GM21786 (cell line): ENCODE results near the gene CMTM4.

Experiments used
- ATAC-seq: cut with Tn5 transposase; IDR thresholded peaks from one replicate; pipeline ENCODE4 v1.9.1; 2021; ENCODE audit not compliant: unreplicated experiment

CMTM4 gene

GRCh38 chr16:66696669-66697630 is at the start of gene CMTM4:
CMTM4 (minus strand) TSS chr16:66696743; CDS start chr16:66696525, 218 bp downstream.
- peak; percentile 79 for ATAC-seq

GRCh38 chr16:66746048-66746447 is 49.5 kb upstream of the CMTM4 start:
- no peak for ATAC-seq

- ATAC-seq, result no peak
These were observed 45.6 kb upstream of the CMTM4 start for GRCh38 chr16:66741950-66742808.

GRCh38 chr16:66741169-66741900 is 44.8 kb upstream of the CMTM4 start:
- ATAC-seq, result no peak

- ATAC-seq, result no peak
These were observed 44.0 kb upstream of the CMTM4 start for GRCh38 chr16:66740533-66740932.

- ATAC-seq, result no peak
These were observed 43.5 kb upstream of the CMTM4 start for GRCh38 chr16:66740010-66740409.

- no peak for ATAC-seq
These were observed 39.3 kb upstream of the CMTM4 start for GRCh38 chr16:66735891-66736290.

GRCh38 chr16:66731101-66731500 is 34.6 kb upstream of the CMTM4 start:
- no peak for ATAC-seq

GRCh38 chr16:66728804-66729203 is 32.3 kb upstream of the CMTM4 start:
- ATAC-seq, result no peak

GRCh38 chr16:66728117-66728787 is 31.7 kb upstream of the CMTM4 start:
- peak; percentile 50 for ATAC-seq

- no peak for ATAC-seq
These were observed 24.2 kb upstream of the CMTM4 start for GRCh38 chr16:66720766-66721165.

- ATAC-seq, result no peak
These were observed 22.7 kb upstream of the CMTM4 start for GRCh38 chr16:66719246-66719645.

GRCh38 chr16:66717776-66718175 is 21.2 kb upstream of the CMTM4 start:
- ATAC-seq, result no peak

- ATAC-seq, result no peak
These were observed 20.7 kb upstream of the CMTM4 start for GRCh38 chr16:66717112-66717675.

- no peak for ATAC-seq
These were observed 18.2 kb upstream of the CMTM4 start for GRCh38 chr16:66714654-66715307.

- ATAC-seq, result no peak
These were observed 17.5 kb upstream of the CMTM4 start for GRCh38 chr16:66714062-66714461.

GRCh38 chr16:66713076-66713475 is 16.5 kb upstream of the CMTM4 start:
- no peak for ATAC-seq

GRCh38 chr16:66712512-66712911 is 16.0 kb upstream of the CMTM4 start:
- ATAC-seq, result no peak

GRCh38 chr16:66711581-66711980 is 15.0 kb upstream of the CMTM4 start:
- ATAC-seq, result no peak

- ATAC-seq, result no peak
These were observed 9.9 kb upstream of the CMTM4 start for GRCh38 chr16:66706506-66706880.
